ENCODE measurements around the gene AUTS2. TPM values are rescaled to one million over a fixed set of nuclear protein-coding genes. Genes with fewer than 3 reads are reported as not detected.

Gene AUTS2
- total and polyA plus RNA-seq, 10 of the 15 experiments (the other 5 are each of a cell fraction or from before 2014, with no cell fraction given) = 6.4 to 55.6 (median 21.6) TPM

GRCh38 chr7:70574314-70574834, 976.1 kb downstream of the AUTS2 start:
- 11% methylated on average over 5 of the region's 5 CpGs for WGBS (ENCODE audit: insufficient coverage, insufficient replicate concordance, low lambda C conversion rate, missing lambda C conversion rate)
- H3K36me3 ChIP-seq (ENCODE audit: control insufficient read depth in 2 of 2, insufficient read depth in 2 of 2, low read length in 1 of 2) = no peaks in the 10 kb centered on the region
- TF ChIP-seq RFX5 (IDR thresholded peaks at IDR 0.05; ENCODE audit: low read depth, low read length) = no peak
- TF ChIP-seq SP1 (IDR thresholded peaks at IDR 0.05; ENCODE audit: low read depth, low read length) = no peak
- no peak for TF ChIP-seq GABPA (IDR thresholded peaks at IDR 0.05; ENCODE audit: low read depth)
- no peak for TF ChIP-seq YY1 (IDR thresholded peaks at IDR 0.05; ENCODE audit: low read depth, low read length)
- no peak for TF ChIP-seq NR2C1 (IDR thresholded peaks at IDR 0.05)
- no peak for TF ChIP-seq CHD4 (IDR thresholded peaks at IDR 0.05)
- TF ChIP-seq POLR2A (IDR thresholded peaks at IDR 0.05; ENCODE audit: low read depth, low read length) = no peak
- TF ChIP-seq ZNF592 (IDR thresholded peaks at IDR 0.05) = no peak
- TF ChIP-seq NR2C2 (IDR thresholded peaks at IDR 0.05; ENCODE audit: borderline replicate concordance, control insufficient read depth, insufficient read length, low read depth) = no peak
- TF ChIP-seq HCFC1 (IDR thresholded peaks at IDR 0.05; ENCODE audit: low read length) = no peak
- no peak for TF ChIP-seq USF1 (IDR thresholded peaks at IDR 0.05; ENCODE audit: borderline replicate concordance, extremely low read length, insufficient read depth, low read depth, low read length)
- no peak for TF ChIP-seq TBL1XR1 (IDR thresholded peaks at IDR 0.05; ENCODE audit: low read depth, low read length)
- no peak for TF ChIP-seq EGR1 (IDR thresholded peaks at IDR 0.05; ENCODE audit: borderline replicate concordance in 1 of 2, low read depth in 2 of 2, low read length in 2 of 2)
- no peaks in the 10 kb centered on the region for H4K20me1 ChIP-seq (ENCODE audit: control insufficient read depth, insufficient read depth)
- RAD21 ChIA-PET (ENCODE audit: unreplicated experiment) = no interaction called here
- H3K4me2 ChIP-seq (ENCODE audit: control insufficient read depth, insufficient read depth) = no peak overlapping the region
- no peaks in the 10 kb centered on the region for H3K79me2 ChIP-seq (ENCODE audit: control insufficient read depth, insufficient read depth, low read length)
- intact Hi-C loops (cut with micrococcal nuclease; ENCODE audit: unreplicated experiment) (no loop called here), in situ Hi-C loops (cut with MboI) (no loop called here)
- H3K27me3 ChIP-seq (replicated peaks in 1 of 2; ENCODE audit: control insufficient read depth in 2 of 2, insufficient read depth in 2 of 2, low read length in 1 of 2) = no peaks in the 10 kb centered on the region
- ATAC-seq = no peak
- POLR2A ChIA-PET = no interaction called here
- H3K9ac ChIP-seq (ENCODE audit: control insufficient read depth, insufficient read depth, low read length) = no peak overlapping the region
- no peak for FAIRE-seq
- BruUV-seq (replicated peaks) = no TSS peak
- H3K4me3 ChIP-seq = no peak overlapping the region
- no peak for DNase-seq (ENCODE audit: low read depth, low spot score)
- H3K9me3 ChIP-seq (replicated peaks; ENCODE audit: control insufficient read depth, insufficient read depth, low read length) = no peaks in the 10 kb centered on the region
- SMC1A ChIA-PET (ENCODE audit: uncharacterized antibody, unreplicated experiment) = no interaction called here
- no peaks in the 10 kb centered on the region for H3K4me1 ChIP-seq (ENCODE audit: control insufficient read depth, insufficient read depth, low read length)
- CTCF ChIA-PET = no interaction called here
- H2AFZ ChIP-seq (ENCODE audit: control insufficient read depth, low read depth, low read length) = no peak overlapping the region
- no peak overlapping the region for H3K27ac ChIP-seq (ENCODE audit: control insufficient read depth, insufficient read depth)

All from GM12878 (cell line).